ENCODE measurements around the gene DGCR2. TPM values are rescaled to one million over a fixed set of nuclear protein-coding genes. Genes with fewer than 3 reads are reported as not detected.

DGCR2 gene
- total and polyA plus RNA-seq, 2 of the 4 experiments (the other 2 are of a cell fraction), result 17.2 to 35.4 TPM

Small RNAs within 50 kb of the gene (microRNA-seq; reads per million reads assigned to microRNA genes)
- not detected for gene RF00019 (ENCODE audit: insufficient read depth, insufficient read length)

Small RNAs within 50 kb of the gene (small RNA-seq; reads per million reads assigned to genes)
- gene RF00019, result 0 reads per million in 5 experiments

Other genes starting within 250 kb of the DGCR2 start
- 0.54 and 0.56 TPM in 2 replicates for gene DGCR6, start 216.1 kb downstream of the DGCR2 start, total RNA-seq (2012; rRNA removed)
- gene DGCR6, start 216.1 kb downstream of the DGCR2 start, polyA plus RNA-seq (2012; rRNA removed), result 0.58 and 1.9 TPM in 2 replicates
- not detected in 2 replicates for gene PRODH, start 186.1 kb downstream of the DGCR2 start, total RNA-seq (2012; rRNA removed)
- 0.02 TPM in 1 of 2 replicates, not detected in the other for gene PRODH, start 186.1 kb downstream of the DGCR2 start, polyA plus RNA-seq (2012; rRNA removed)
- not detected in 2 replicates for gene TSSK2, start 8.9 kb upstream of the DGCR2 start, total RNA-seq (2012; rRNA removed)
- gene TSSK2, start 8.9 kb upstream of the DGCR2 start, polyA plus RNA-seq (2012; rRNA removed), result not detected in 2 replicates
- 13.4 and 16.7 TPM in 2 replicates for gene ESS2, start 22.2 kb upstream of the DGCR2 start, total RNA-seq (2012; rRNA removed)
- 17.3 and 18.3 TPM in 2 replicates for gene ESS2, start 22.2 kb upstream of the DGCR2 start, polyA plus RNA-seq (2012; rRNA removed)
- not detected in 2 replicates for gene GSC2, start 27.9 kb upstream of the DGCR2 start, total RNA-seq (2012; rRNA removed)
- not detected in 2 replicates for gene GSC2, start 27.9 kb upstream of the DGCR2 start, polyA plus RNA-seq (2012; rRNA removed)
- 41.0 and 46.1 TPM in 2 replicates for gene SLC25A1, start 56.3 kb upstream of the DGCR2 start, total RNA-seq (2012; rRNA removed)
- gene SLC25A1, start 56.3 kb upstream of the DGCR2 start, polyA plus RNA-seq (2012; rRNA removed), result 56.5 and 58.5 TPM in 2 replicates
- 7.5 and 8.1 TPM in 2 replicates for gene CLTCL1, start 169.3 kb upstream of the DGCR2 start, total RNA-seq (2012; rRNA removed)
- gene CLTCL1, start 169.3 kb upstream of the DGCR2 start, polyA plus RNA-seq (2012; rRNA removed), result 6.1 and 6.2 TPM in 2 replicates

Data from IMR-90 (cell line).